Breast epithelium (tissue), 4 donors: ENCODE measurements around the gene PDZD8. TPM values are rescaled to one million over a fixed set of nuclear protein-coding genes. Genes with fewer than 3 reads are reported as not detected.

ENCODE experiments used
- DNase-seq, 2 donors: peaks; one replicate each; pipeline ENCODE4 v3.0.0-alpha.2; 2019; ENCODE audit warnings: low spot score in 2 of 2
- H3K27ac ChIP-seq, 2 donors: fragments of 200-600 bp; sonication (generic) in 1 of 2; one replicate each; pipeline ENCODE4 v1.5.1; 2016 to 2019; ENCODE audit warnings: mild to moderate bottlenecking in 1 of 2
- H3K27me3 ChIP-seq, 2 donors: fragments of 200-600 bp; sonication (generic) in 1 of 2; one replicate each; pipeline versions ENCODE4 v1.5.1 to v1.6.0; 2017 to 2019; ENCODE audit warnings: control low read depth in 1 of 2, mild to moderate bottlenecking in 1 of 2
- H3K36me3 ChIP-seq: fragments of 200-600 bp; one replicate; pipeline ENCODE4 v1.5.1; 2019
- H3K4me1 ChIP-seq, 2 donors: fragments of 200-600 bp; sonication (generic); one replicate each; pipeline ENCODE4 v1.5.1; 2016 to 2019; ENCODE audit warnings: control low read depth in 1 of 2
- H3K4me3 ChIP-seq, 3 donors: fragments of 200-600 bp; sonication (generic); 1 replicate in 2 of 3; 2 replicates in 1 of 3; pipeline ENCODE4 v1.5.1; 2016 to 2019; ENCODE audit warnings: mild to moderate bottlenecking in 3 of 3, moderate library complexity in 2 of 3
- H3K9me3 ChIP-seq, 2 donors: fragments of 200-600 bp; sonication (generic) in 1 of 2; one replicate each; pipeline ENCODE4 v1.5.1; 2016 to 2019; ENCODE audit warnings: control low read depth in 1 of 2
- POLR2A ChIP-seq: fragments of 450-650 bp; IDR thresholded peaks from one replicate; pipeline ENCODE4 v1.6.1; 2016; ENCODE audit warnings: antibody characterized with exemption, mild to moderate bottlenecking, moderate library complexity
- POLR2AphosphoS5 ChIP-seq, 3 donors: sonication (generic); formaldehyde crosslinking; IDR thresholded peaks; one replicate each; pipeline ENCODE4 v1.6.1; 2017; ENCODE audit warnings: antibody characterized with exemption in 3 of 3
- intact Hi-C: fragments of 100-400 bp; cut with DNase I; formaldehyde crosslinking; loops from one replicate; pipeline ENCODE4 v1.15.1; 2023; ENCODE audit warnings: low total_unique reads
- total RNA-seq, 3 donors: library from RNA; depleted of rRNA; stranded (reverse); fragments of >200 nt; gene quantifications; one replicate each; pipeline ENCODE4 v1.1.0, GENCODE V29; 2016
- TF ChIP-seq, protein P1 (sequence below), 3 donors: fragments of 450-650 bp; IDR thresholded peaks; one replicate each; pipeline ENCODE4 v1.5.1; 2016 to 2017; ENCODE audit warnings: antibody characterized with exemption in 3 of 3, mild to moderate bottlenecking in 3 of 3, moderate library complexity in 3 of 3

PDZD8 gene
- total RNA-seq, 3 donors from 2014 or later: 27.5 to 51.2 (median 27.9) TPM

DNA sequence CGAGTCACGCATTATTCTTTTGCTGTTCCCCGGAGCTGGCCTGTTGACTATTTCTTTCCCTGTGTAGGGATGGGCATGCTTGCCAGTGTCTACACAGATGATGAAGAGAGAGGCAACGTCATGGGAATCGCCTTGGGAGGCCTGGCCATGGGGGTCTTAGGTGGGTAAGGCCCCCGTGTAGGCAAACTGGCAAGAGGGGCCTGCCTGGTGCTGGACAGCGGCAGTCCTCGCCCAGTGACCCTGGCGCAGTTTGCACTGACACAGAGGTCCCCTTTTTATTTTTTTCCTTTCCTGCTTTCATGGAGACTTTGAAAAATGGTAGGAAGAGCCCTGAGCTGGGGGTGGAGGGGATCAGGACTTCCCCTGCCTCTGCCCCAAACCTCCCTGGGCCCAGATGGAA, 120.9 kb downstream of the PDZD8 start:
- DNase-seq: no peak

DNA sequence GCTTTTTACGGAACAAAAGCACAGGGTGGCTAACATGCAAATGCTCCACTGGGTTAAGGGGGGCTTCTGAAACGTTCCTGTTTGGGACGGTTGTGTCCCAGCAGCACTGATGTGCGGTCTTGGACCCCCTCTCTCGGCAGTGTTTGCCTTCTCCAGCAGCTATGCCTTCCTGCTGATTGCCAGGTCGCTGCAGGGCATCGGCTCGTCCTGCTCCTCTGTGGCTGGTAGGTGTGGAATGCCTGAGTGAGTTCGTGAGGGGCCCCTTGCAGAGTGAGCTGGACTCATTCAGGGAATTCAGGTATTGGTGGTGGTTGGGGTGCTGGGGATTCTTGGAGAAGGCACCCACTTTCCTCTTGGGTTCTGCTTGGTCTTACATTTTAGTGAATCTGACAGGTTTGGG, 121.3 kb downstream of the PDZD8 start:
- H3K27me3 ChIP-seq: peaks cover 0 to 37% of the 10 kb centered on the region in 2 donors
- H3K9me3 ChIP-seq: no peaks in the 10 kb centered on the region
- H3K4me3 ChIP-seq: no peak overlapping the region
- TF ChIP-seq POLR2A (no peak), POLR2AphosphoS5 (IDR thresholded peaks at IDR 0.05) (no peak)
- TF ChIP-seq, protein P1, sequence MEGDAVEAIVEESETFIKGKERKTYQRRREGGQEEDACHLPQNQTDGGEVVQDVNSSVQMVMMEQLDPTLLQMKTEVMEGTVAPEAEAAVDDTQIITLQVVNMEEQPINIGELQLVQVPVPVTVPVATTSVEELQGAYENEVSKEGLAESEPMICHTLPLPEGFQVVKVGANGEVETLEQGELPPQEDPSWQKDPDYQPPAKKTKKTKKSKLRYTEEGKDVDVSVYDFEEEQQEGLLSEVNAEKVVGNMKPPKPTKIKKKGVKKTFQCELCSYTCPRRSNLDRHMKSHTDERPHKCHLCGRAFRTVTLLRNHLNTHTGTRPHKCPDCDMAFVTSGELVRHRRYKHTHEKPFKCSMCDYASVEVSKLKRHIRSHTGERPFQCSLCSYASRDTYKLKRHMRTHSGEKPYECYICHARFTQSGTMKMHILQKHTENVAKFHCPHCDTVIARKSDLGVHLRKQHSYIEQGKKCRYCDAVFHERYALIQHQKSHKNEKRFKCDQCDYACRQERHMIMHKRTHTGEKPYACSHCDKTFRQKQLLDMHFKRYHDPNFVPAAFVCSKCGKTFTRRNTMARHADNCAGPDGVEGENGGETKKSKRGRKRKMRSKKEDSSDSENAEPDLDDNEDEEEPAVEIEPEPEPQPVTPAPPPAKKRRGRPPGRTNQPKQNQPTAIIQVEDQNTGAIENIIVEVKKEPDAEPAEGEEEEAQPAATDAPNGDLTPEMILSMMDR (IDR thresholded peaks at IDR 0.05): no peak
- intact Hi-C loops: no loop called here
- no peak for DNase-seq
- H3K36me3 ChIP-seq: no peaks in the 10 kb centered on the region
- no peaks in the 10 kb centered on the region for H3K4me1 ChIP-seq
- no peak overlapping the region for H3K27ac ChIP-seq

More for the DNA sequence above, 120.9 kb downstream of the PDZD8 start:
- Histone ChIP-seq H3K27me3 (peaks cover 0 to 37% of the 10 kb centered on the region in 2 donors), H3K36me3 (no peaks in the 10 kb centered on the region), H3K4me3 (no peak overlapping the region), H3K27ac (no peak overlapping the region), H3K4me1 (no peaks in the 10 kb centered on the region), H3K9me3 (no peaks in the 10 kb centered on the region)
- intact Hi-C loops: no loop called here
- TF ChIP-seq, protein P1 (IDR thresholded peaks at IDR 0.05): no peak
- TF ChIP-seq POLR2A: no peak
- no peak for TF ChIP-seq POLR2AphosphoS5 (IDR thresholded peaks at IDR 0.05)

DNA sequence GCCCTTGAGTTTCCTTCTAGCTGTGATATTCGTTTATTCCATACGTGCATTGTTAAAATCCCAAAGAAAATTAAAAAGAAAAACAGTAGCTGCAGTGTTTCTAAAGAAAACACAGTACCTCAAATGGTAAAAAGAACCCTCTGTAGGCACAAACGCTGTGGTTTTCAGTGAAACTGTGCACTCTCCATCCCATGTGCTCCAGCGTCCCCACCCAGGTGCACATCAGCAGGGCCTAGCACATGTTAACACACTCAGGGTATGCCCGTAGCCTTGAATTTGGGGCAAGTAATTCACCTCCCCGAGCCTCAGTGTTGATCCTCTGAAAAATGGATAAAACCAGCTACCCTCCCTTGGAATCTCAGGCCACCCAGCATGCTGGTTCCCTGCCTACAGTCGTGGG, 124.8 kb downstream of the PDZD8 start:
- no peak overlapping the region for H3K27ac ChIP-seq
- intact Hi-C loops: no loop called here
- TF ChIP-seq POLR2A (no peak), POLR2AphosphoS5 (IDR thresholded peaks at IDR 0.05) (no peak)
- TF ChIP-seq, protein P1 (IDR thresholded peaks at IDR 0.05): no peak
- H3K4me1 ChIP-seq: no peaks in the 10 kb centered on the region
- peaks cover 0 to 28% of the 10 kb centered on the region in 2 donors for H3K27me3 ChIP-seq
- no peaks in the 10 kb centered on the region for H3K9me3 ChIP-seq
- DNase-seq: peak in 1 of 2 donors; percentile 10
- H3K4me3 ChIP-seq: no peak overlapping the region
- no peaks in the 10 kb centered on the region for H3K36me3 ChIP-seq

DNA sequence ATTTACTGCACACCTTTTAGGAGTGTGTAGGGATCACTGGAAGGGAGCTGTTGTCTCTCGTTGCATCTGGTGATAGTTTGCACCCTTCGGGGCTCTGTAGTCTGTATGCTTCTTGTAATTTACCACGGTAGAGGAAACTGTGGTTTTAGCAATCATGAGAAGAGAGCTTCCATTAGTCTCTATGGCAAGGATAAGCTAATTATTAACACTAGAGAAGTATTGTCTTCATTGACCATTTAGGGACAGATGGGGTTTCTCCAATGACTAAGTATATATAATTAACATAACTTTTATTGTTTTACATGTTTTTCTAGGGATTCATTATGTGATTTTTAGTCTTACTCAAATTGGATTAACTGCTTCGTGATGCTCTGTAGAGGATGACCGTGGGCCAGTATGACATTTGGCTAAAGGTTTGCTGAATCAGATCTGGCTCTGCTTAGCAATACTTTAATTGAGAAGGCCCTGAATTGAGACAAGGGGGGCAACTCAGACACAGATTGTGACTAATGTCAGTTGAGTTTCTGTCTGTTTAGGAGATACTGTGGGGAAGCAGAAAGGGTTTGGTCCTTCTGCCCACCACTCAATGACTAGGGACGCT, 125.6 kb downstream of the PDZD8 start:
- TF ChIP-seq, protein P1 (IDR thresholded peaks at IDR 0.05): no peak
- no peak for TF ChIP-seq POLR2AphosphoS5 (IDR thresholded peaks at IDR 0.05)
- no peak for TF ChIP-seq POLR2A
- DNase-seq: no peak
- no peaks in the 10 kb centered on the region for H3K4me1 ChIP-seq
- H3K9me3 ChIP-seq: no peaks in the 10 kb centered on the region
- peaks cover 0 to 29% of the 10 kb centered on the region in 2 donors for H3K27me3 ChIP-seq
- H3K4me3 ChIP-seq: no peak overlapping the region
- H3K36me3 ChIP-seq: no peaks in the 10 kb centered on the region
- H3K27ac ChIP-seq: no peak overlapping the region
- intact Hi-C loops: no loop called here

DNA sequence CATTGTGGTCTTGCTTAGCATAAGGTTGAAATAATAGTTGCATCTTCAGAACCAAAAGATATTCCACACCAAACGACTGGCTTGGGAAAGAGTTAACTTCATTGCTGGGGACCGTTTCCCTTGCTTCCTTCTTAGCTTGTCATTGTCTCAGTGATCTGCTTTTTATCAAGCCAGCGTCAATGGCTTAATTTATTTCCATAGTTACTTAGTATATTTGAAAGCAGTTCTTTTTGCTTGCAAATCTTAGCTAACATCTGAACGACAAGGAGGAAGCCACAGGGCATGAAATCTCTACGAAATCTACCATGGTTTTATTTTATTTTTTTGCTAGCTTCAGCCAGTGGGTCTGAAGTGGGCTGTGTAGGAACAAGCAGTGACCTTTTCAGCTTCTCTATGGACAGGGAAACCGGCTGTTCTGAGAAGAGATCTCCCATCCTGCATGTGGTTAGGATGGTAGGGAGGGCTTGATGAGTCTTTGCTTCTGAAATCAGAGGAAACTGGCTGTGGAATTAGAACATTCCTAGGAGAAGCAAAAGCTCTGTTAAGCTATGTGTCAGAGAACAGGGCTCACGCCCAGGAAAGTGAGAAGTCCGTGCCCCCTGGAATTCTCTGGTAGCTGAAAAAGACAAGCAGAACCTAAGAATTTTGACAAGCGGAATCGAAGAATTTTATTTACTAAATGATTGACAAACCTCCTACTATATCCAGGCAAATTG, 126.3 kb downstream of the PDZD8 start:
- intact Hi-C loops: no loop called here
- TF ChIP-seq POLR2AphosphoS5 (IDR thresholded peaks at IDR 0.05) (no peak), POLR2A (no peak)
- TF ChIP-seq, protein P1 (IDR thresholded peaks at IDR 0.05): no peak
- no peaks in the 10 kb centered on the region for H3K4me1 ChIP-seq
- H3K36me3 ChIP-seq: no peaks in the 10 kb centered on the region
- no peak overlapping the region for H3K27ac ChIP-seq
- DNase-seq: no peak
- peaks cover 0 to 29% of the 10 kb centered on the region in 2 donors for H3K27me3 ChIP-seq
- no peak overlapping the region for H3K4me3 ChIP-seq
- H3K9me3 ChIP-seq: no peaks in the 10 kb centered on the region
